ENCODE measurements around the gene ROS1. TPM values are rescaled to one million over a fixed set of nuclear protein-coding genes. Genes with fewer than 3 reads are reported as not detected.
"Not testable (repeated sequence)": the region's sequence is repeated elsewhere in the genome, so short reads cannot be mapped to it uniquely, and the experiment has no call there.

Gene ROS1
- polyA plus RNA-seq (2013, experiment 1 of 2), result not detected
- polyA plus RNA-seq (2013, experiment 2 of 2), result not detected

- H3K27ac ChIP-seq (ENCODE audit: low read depth, low read length), result no peak within 1 kb of the TSS
- WGBS (ENCODE audit: extremely low coverage, insufficient coverage, low lambda C conversion rate), result no CpG with 5 or more reads among the region's 6 CpGs
- no peak for DNase-seq
Observed at GRCh38 chr6:117425431-117426153, at the start of gene ROS1. Gene ROS1 (minus strand): TSS chr6:117425942. CDS start chr6:117425656, 286 bp downstream.

GRCh38 chr6:117473401-117473800 lies 47.7 kb upstream of the ROS1 start:
- Histone ChIP-seq H3K27ac (ENCODE audit: low read depth, low read length) (no peak overlapping the region), H3K4me3 (ENCODE audit: low read length) (no peak overlapping the region), H3K4me1 (ENCODE audit: control insufficient read depth, low read depth, low read length) (peaks cover 4% of the 10 kb centered on the region), H2BK5ac (ENCODE audit: low read length) (no peak overlapping the region), H2AK5ac (ENCODE audit: low read length) (no peak overlapping the region), H3K18ac (ENCODE audit: low read length) (no peak overlapping the region), H3K79me2 (ENCODE audit: control insufficient read depth, insufficient read depth, low read length) (no peaks in the 10 kb centered on the region), H3K56ac (ENCODE audit: low read length) (no peak overlapping the region), H3K4me2 (ENCODE audit: low read length) (no peak overlapping the region), H3K4ac (ENCODE audit: low read depth, low read length) (no peak overlapping the region), H3K9ac (ENCODE audit: low read length) (no peak overlapping the region), H2BK120ac (ENCODE audit: low read depth, low read length) (no peak overlapping the region), H4K8ac (ENCODE audit: low read depth, low read length) (no peak overlapping the region), H2BK15ac (replicated peaks; ENCODE audit: low read depth) (no peak overlapping the region), H3K79me1 (ENCODE audit: low read length) (no peaks in the 10 kb centered on the region), H4K5ac (ENCODE audit: low read length) (no peak overlapping the region), H3K23ac (ENCODE audit: low read length) (no peak overlapping the region), H3K27me3 (ENCODE audit: insufficient read depth, low read length, poor library complexity) (no peaks in the 10 kb centered on the region), H3K36me3 (ENCODE audit: control insufficient read depth, insufficient read depth, low read length) (no peaks in the 10 kb centered on the region)
- DNase-seq, result no peak
- WGBS (ENCODE audit: extremely low coverage, insufficient coverage, low lambda C conversion rate), result no CpG with 5 or more reads among the region's 1 CpG

More at GRCh38 chr6:117425431-117426153, at the start of gene ROS1:
- Histone ChIP-seq H3K36me3 (ENCODE audit: control insufficient read depth, insufficient read depth, low read length) (no peaks in the 10 kb centered on the region), H3K27me3 (ENCODE audit: insufficient read depth, low read length, poor library complexity) (no peaks in the 10 kb centered on the region), H2BK120ac (ENCODE audit: low read depth, low read length) (no peak within 1 kb of the TSS), H3K79me2 (ENCODE audit: control insufficient read depth, insufficient read depth, low read length) (no peaks in the 10 kb centered on the region), H2BK15ac (replicated peaks; ENCODE audit: low read depth) (no peak within 1 kb of the TSS), H3K4me2 (ENCODE audit: low read length) (no peak within 1 kb of the TSS), H3K4ac (ENCODE audit: low read depth, low read length) (no peak within 1 kb of the TSS), H3K9ac (ENCODE audit: low read length) (no peak within 1 kb of the TSS), H3K23ac (ENCODE audit: low read length) (no peak within 1 kb of the TSS), H2AK5ac (ENCODE audit: low read length) (no peak within 1 kb of the TSS), H4K5ac (ENCODE audit: low read length) (no peak within 1 kb of the TSS), H3K4me1 (ENCODE audit: control insufficient read depth, low read depth, low read length) (no peaks in the 10 kb centered on the region), H3K56ac (ENCODE audit: low read length) (no peak within 1 kb of the TSS), H2BK5ac (ENCODE audit: low read length) (no peak within 1 kb of the TSS), H3K4me3 (ENCODE audit: low read length) (no peak within 1 kb of the TSS), H4K8ac (ENCODE audit: low read depth, low read length) (no peak within 1 kb of the TSS), H3K18ac (ENCODE audit: low read length) (no peak within 1 kb of the TSS), H3K79me1 (ENCODE audit: low read length) (no peaks in the 10 kb centered on the region)

GRCh38 chr6:117472667-117473066 lies 46.9 kb upstream of the ROS1 start:
- DNase-seq, result no peak
- H3K4me2 ChIP-seq (ENCODE audit: low read length), result no peak overlapping the region
- H3K27me3 ChIP-seq (ENCODE audit: insufficient read depth, low read length, poor library complexity), result no peaks in the 10 kb centered on the region
- H3K27ac ChIP-seq (ENCODE audit: low read depth, low read length), result no peak overlapping the region
- H3K4me1 ChIP-seq (ENCODE audit: control insufficient read depth, low read depth, low read length), result peaks cover 4% of the 10 kb centered on the region
- H2BK120ac ChIP-seq (ENCODE audit: low read depth, low read length), result no peak overlapping the region
- H4K8ac ChIP-seq (ENCODE audit: low read depth, low read length), result no peak overlapping the region
- H3K9ac ChIP-seq (ENCODE audit: low read length), result no peak overlapping the region
- no peak overlapping the region for H3K23ac ChIP-seq (ENCODE audit: low read length)
- H2AK5ac ChIP-seq (ENCODE audit: low read length), result no peak overlapping the region
- H3K18ac ChIP-seq (ENCODE audit: low read length), result no peak overlapping the region
- no peak overlapping the region for H3K4me3 ChIP-seq (ENCODE audit: low read length)
- H4K5ac ChIP-seq (ENCODE audit: low read length), result no peak overlapping the region
- H2BK5ac ChIP-seq (ENCODE audit: low read length), result no peak overlapping the region
- H3K79me1 ChIP-seq (ENCODE audit: low read length), result no peaks in the 10 kb centered on the region
- no peak overlapping the region for H2BK15ac ChIP-seq (replicated peaks; ENCODE audit: low read depth)
- no peaks in the 10 kb centered on the region for H3K79me2 ChIP-seq (ENCODE audit: control insufficient read depth, insufficient read depth, low read length)
- no peak overlapping the region for H3K4ac ChIP-seq (ENCODE audit: low read depth, low read length)
- H3K36me3 ChIP-seq (ENCODE audit: control insufficient read depth, insufficient read depth, low read length), result no peaks in the 10 kb centered on the region
- no CpG with 5 or more reads among the region's 3 CpGs for whole genome bisulfite sequencing (ENCODE audit: extremely low coverage, insufficient coverage, low lambda C conversion rate)
- H3K56ac ChIP-seq (ENCODE audit: low read length), result no peak overlapping the region

GRCh38 chr6:117469791-117470190 lies 44.0 kb upstream of the ROS1 start:
- Histone ChIP-seq H3K56ac (ENCODE audit: low read length) (no peak overlapping the region), H3K27me3 (ENCODE audit: insufficient read depth, low read length, poor library complexity) (no peaks in the 10 kb centered on the region), H3K23ac (ENCODE audit: low read length) (no peak overlapping the region), H3K79me1 (ENCODE audit: low read length) (no peaks in the 10 kb centered on the region), H3K4me3 (ENCODE audit: low read length) (no peak overlapping the region), H2BK120ac (ENCODE audit: low read depth, low read length) (no peak overlapping the region), H4K8ac (ENCODE audit: low read depth, low read length) (no peak overlapping the region), H3K4ac (ENCODE audit: low read depth, low read length) (no peak overlapping the region), H3K79me2 (ENCODE audit: control insufficient read depth, insufficient read depth, low read length) (no peaks in the 10 kb centered on the region), H4K5ac (ENCODE audit: low read length) (no peak overlapping the region), H2BK5ac (ENCODE audit: low read length) (no peak overlapping the region), H2AK5ac (ENCODE audit: low read length) (no peak overlapping the region), H3K4me1 (ENCODE audit: control insufficient read depth, low read depth, low read length) (no peaks in the 10 kb centered on the region), H3K18ac (ENCODE audit: low read length) (no peak overlapping the region), H3K9ac (ENCODE audit: low read length) (no peak overlapping the region), H3K27ac (ENCODE audit: low read depth, low read length) (no peak overlapping the region), H3K36me3 (ENCODE audit: control insufficient read depth, insufficient read depth, low read length) (no peaks in the 10 kb centered on the region), H3K4me2 (ENCODE audit: low read length) (no peak overlapping the region), H2BK15ac (replicated peaks; ENCODE audit: low read depth) (no peak overlapping the region)
- WGBS (ENCODE audit: extremely low coverage, insufficient coverage, low lambda C conversion rate), result no CpG with 5 or more reads among the region's 3 CpGs
- DNase-seq, result no peak

- H3K56ac ChIP-seq (ENCODE audit: low read length), result no peak overlapping the region
- no peak overlapping the region for H3K18ac ChIP-seq (ENCODE audit: low read length)
- no peak overlapping the region for H2BK15ac ChIP-seq (replicated peaks; ENCODE audit: low read depth)
- H3K4me1 ChIP-seq (ENCODE audit: control insufficient read depth, low read depth, low read length), result no peaks in the 10 kb centered on the region
- no peak overlapping the region for H2BK120ac ChIP-seq (ENCODE audit: low read depth, low read length)
- no peaks in the 10 kb centered on the region for H3K27me3 ChIP-seq (ENCODE audit: insufficient read depth, low read length, poor library complexity)
- no peaks in the 10 kb centered on the region for H3K79me1 ChIP-seq (ENCODE audit: low read length)
- no peak overlapping the region for H3K23ac ChIP-seq (ENCODE audit: low read length)
- no peak overlapping the region for H2AK5ac ChIP-seq (ENCODE audit: low read length)
- no peak overlapping the region for H4K8ac ChIP-seq (ENCODE audit: low read depth, low read length)
- H3K27ac ChIP-seq (ENCODE audit: low read depth, low read length), result no peak overlapping the region
- no peak overlapping the region for H2BK5ac ChIP-seq (ENCODE audit: low read length)
- no peak overlapping the region for H3K4ac ChIP-seq (ENCODE audit: low read depth, low read length)
- DNase-seq, result no peak
- no peak overlapping the region for H3K4me3 ChIP-seq (ENCODE audit: low read length)
- H3K4me2 ChIP-seq (ENCODE audit: low read length), result no peak overlapping the region
- H3K36me3 ChIP-seq (ENCODE audit: control insufficient read depth, insufficient read depth, low read length), result no peaks in the 10 kb centered on the region
- no peak overlapping the region for H3K9ac ChIP-seq (ENCODE audit: low read length)
- H3K79me2 ChIP-seq (ENCODE audit: control insufficient read depth, insufficient read depth, low read length), result no peaks in the 10 kb centered on the region
- no peak overlapping the region for H4K5ac ChIP-seq (ENCODE audit: low read length)
- no CpG with 5 or more reads among the region's 4 CpGs for WGBS (ENCODE audit: extremely low coverage, insufficient coverage, low lambda C conversion rate)
Observed at GRCh38 chr6:117469356-117469755, 43.6 kb upstream of the ROS1 start.

- H3K4ac ChIP-seq (ENCODE audit: low read depth, low read length); H3K4me2 ChIP-seq (ENCODE audit: low read length); H3K27ac ChIP-seq (ENCODE audit: low read depth, low read length); H3K79me1 ChIP-seq (ENCODE audit: low read length); H2BK5ac ChIP-seq (ENCODE audit: low read length); H3K23ac ChIP-seq (ENCODE audit: low read length); H3K79me2 ChIP-seq (ENCODE audit: control insufficient read depth, insufficient read depth, low read length); H3K4me1 ChIP-seq (ENCODE audit: control insufficient read depth, low read depth, low read length); H2BK15ac ChIP-seq (replicated peaks; ENCODE audit: low read depth); H2AK5ac ChIP-seq (ENCODE audit: low read length); H4K8ac ChIP-seq (ENCODE audit: low read depth, low read length); H3K9ac ChIP-seq (ENCODE audit: low read length); H4K5ac ChIP-seq (ENCODE audit: low read length); H3K18ac ChIP-seq (ENCODE audit: low read length); H3K36me3 ChIP-seq (ENCODE audit: control insufficient read depth, insufficient read depth, low read length); H3K27me3 ChIP-seq (ENCODE audit: insufficient read depth, low read length, poor library complexity); H2BK120ac ChIP-seq (ENCODE audit: low read depth, low read length); H3K56ac ChIP-seq (ENCODE audit: low read length); H3K4me3 ChIP-seq (ENCODE audit: low read length); DNase-seq: not testable (repeated sequence)
- WGBS (ENCODE audit: extremely low coverage, insufficient coverage, low lambda C conversion rate), result no CpG with 5 or more reads among the region's 4 CpGs
Observed at GRCh38 chr6:117468527-117468926, 42.8 kb upstream of the ROS1 start.
